PFSK-1 (cell line): ENCODE measurements around the gene ITGAX.

ENCODE experiments used
- POLR2AphosphoS5 ChIP-seq: IDR thresholded peaks from 2 replicates; pipeline ENCODE4 v1.6.1; 2012; ENCODE audit warnings: low read depth, mild to moderate bottlenecking, control low read depth, low read length, moderate library complexity
- TAF1 ChIP-seq: IDR thresholded peaks from 2 replicates; pipeline ENCODE4 v1.6.1; 2012; ENCODE audit warnings: low read length, control low read depth, borderline replicate concordance; ENCODE audit not compliant: insufficient read depth

- TF ChIP-seq POLR2AphosphoS5 (no peak), TAF1 (no peak)
These were observed 23.7 kb upstream of the ITGAX start for GRCh38 chr16:31331141-31331764.
